ENCODE data around the gene FAT2.
"Not testable (repeated sequence)": the region's sequence is repeated elsewhere in the genome, so short reads cannot be mapped to it uniquely, and the experiment has no call there.

The FAT2 gene

DNA sequence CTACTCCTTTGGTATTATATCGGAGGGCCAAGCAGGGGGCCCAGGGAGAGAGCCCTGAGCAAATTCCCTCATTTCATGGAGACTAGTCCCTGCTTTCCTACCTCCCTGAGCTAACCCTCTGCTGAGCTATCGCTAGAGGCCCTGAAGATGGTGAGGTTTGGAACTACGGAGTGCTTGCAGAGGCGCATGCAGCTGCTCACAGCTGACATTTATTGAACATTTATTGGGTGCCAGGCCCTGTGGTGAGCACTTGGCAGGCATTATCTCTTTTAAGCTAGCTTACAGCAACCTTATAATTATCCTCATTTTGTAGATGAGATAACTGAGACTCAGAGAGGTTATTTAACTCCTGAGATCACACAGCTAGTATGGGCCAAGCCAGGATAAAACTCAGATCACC lies 9.8 kb downstream of the FAT2 start:
- DNase-seq: no peak

DNA sequence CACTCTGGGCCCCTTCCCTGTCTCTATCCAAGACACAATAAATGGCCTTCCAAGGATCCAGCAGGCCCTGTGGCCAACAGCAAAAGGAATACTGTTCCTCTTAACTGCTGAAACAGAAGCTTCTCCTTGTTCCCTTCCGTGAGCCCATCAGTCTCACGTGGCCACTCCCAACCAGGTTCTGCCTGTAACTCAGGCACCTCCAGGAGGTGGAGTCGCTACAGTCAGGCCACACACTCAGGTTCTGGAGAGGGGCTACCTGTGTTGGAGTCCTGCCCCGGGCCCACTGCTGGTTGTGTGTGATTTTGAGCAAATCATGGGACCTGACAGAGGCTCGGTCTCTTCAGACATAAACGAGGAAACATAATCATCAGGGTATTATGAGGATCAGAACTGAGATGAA lies 10.3 kb downstream of the FAT2 start:
- DNase-seq: no peak

DNA sequence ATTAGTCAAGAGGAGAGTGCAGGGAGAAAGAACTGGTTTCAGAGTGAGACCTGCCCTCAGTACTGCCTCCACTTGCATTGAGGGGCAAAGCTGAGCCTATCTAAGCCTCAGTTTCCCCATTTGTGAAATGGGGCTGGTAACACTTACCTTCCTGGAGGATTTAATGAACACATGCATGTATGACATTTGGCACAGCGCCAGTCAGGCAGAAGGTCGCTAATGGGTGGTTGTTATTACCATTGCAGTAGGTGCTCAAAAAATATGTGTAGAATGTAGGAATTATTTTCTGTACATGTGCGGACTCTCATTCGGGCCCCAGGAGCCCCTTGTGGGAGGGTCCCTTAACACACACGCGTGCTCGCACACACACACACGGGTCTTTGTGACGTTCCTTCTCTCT lies 10.9 kb downstream of the FAT2 start:
- no peak for DNase-seq

DNA sequence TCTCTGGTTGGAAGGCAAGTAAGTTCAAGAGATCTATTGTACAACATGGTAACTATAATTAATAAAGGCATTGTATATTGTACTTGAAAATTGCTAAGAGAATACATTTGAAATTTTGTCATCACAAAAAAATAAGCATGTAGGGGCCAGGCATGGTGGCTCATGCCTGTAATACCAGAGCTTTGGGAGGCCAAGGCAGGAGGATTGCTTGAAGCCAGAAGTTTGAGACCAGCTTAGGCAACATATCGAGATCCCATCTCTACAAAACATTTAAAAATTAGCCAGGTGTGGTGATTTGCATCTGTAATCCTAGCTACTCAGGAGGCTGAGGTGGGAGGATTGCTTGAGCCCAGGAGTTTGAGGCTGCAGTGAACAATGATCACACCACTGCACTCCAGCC lies 12.0 kb downstream of the FAT2 start:
- DNase-seq: not testable (repeated sequence)

DNA sequence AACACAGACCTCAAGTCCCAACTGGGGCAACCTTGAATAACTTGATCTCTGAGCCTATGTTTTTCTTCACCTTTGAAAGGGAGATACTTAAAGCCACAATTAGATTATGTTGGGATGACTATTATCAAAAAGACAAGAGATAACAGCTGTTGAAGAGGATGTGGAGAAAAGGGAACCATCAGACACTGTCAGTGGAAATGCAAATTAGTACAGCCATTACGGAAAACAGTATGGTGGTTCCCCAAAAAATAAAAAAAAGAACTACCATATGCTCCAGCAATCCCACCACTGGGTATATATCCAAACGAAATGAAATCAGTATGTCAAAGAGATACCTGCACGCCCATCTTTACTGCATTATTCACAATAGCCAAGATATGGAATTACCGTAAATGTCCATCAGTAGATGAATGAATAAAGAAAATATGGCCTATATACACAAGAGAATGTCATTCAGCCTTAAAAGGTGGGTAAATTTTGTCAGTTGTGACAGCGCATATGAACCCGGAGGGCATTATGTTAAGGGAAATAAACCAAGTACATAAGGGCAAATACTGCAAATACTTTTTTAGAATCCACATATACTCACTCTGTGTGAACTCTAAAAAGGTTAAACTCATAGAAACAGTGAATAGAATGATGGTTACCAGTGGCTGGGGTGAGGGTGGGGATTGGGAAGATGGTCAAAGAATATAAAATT lies 12.7 kb downstream of the FAT2 start:
- DNase-seq: peak; percentile 18

DNA sequence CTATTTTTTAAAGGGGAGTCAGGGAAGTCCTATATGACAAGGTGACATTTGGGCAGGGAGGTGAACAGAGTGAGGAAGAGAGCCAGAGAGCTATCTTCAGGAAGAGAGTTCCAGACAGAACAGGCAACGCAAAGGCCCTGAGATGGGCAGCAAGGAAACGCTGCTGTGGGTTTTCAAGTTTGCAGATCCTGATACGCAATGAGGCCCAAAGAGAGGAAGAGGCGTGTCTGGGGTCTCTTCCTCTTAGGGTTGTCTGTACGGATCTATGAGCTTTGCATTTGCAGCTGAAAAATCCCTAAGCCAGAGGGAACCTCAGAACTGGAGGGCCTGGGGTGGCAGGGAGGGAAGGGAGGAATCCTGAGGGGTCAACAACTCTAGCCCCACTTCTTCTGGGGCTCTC lies 13.6 kb downstream of the FAT2 start:
- peak; percentile 76 for DNase-seq

DNA sequence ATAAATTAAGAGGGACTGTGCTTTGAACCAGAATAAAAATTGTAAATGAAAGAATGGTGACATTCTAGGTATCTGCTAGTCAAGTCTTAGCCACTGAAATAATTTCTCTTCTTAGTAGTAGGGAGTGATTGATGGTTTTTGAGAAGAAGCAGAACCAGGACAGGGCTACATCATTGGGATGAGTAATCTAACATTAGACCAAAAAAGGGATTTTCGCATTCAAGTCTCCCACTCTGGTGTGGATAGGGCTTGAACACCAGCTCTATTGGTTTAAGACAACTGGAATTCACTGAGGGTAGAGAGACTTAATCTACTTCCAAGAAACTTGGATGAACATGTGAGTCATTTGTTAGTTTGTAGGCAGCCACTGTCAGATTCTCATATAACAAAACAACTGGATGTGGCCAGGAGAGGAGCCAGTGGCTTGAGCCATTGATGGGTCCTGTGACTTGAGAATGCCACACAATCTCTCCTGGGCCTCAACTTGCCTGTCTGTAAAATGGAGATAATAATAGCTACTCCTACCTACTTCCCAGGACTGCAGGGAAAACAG lies 16.6 kb downstream of the FAT2 start:
- DNase-seq: no peak

DNA sequence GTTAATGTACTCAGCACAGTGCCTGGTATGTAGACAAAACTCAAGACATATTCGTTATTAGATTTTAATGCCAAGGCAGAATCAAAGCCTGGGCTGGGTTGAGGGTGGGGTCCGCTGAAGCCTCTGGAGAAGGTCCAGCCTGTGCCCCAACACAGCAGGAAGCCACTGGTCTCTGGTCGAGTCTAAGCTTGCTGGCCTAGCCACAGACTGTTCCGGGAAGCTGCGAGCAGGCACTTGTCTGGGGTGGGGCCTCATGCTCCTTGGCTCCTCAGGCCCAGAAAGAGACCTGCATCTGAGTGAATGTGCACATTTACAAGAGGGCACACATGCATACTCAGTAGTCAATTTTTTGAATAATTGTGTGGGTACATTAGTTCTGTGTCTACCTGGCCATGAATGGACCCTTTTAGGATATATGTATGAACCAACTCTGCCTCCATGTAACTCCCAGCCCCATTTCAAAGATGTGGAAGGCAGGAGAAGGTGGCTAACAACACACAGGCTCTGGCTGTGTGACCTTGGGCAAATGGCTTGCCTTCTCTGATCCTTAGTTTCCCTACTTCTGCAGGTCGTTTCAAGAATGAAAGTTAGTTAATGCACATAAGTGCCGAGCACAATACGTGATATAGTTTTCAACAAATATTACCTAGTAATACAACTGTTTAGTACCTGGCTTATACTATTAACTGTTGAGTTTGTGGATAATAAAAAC lies 18.3 kb downstream of the FAT2 start:
- DNase-seq: no peak

DNA sequence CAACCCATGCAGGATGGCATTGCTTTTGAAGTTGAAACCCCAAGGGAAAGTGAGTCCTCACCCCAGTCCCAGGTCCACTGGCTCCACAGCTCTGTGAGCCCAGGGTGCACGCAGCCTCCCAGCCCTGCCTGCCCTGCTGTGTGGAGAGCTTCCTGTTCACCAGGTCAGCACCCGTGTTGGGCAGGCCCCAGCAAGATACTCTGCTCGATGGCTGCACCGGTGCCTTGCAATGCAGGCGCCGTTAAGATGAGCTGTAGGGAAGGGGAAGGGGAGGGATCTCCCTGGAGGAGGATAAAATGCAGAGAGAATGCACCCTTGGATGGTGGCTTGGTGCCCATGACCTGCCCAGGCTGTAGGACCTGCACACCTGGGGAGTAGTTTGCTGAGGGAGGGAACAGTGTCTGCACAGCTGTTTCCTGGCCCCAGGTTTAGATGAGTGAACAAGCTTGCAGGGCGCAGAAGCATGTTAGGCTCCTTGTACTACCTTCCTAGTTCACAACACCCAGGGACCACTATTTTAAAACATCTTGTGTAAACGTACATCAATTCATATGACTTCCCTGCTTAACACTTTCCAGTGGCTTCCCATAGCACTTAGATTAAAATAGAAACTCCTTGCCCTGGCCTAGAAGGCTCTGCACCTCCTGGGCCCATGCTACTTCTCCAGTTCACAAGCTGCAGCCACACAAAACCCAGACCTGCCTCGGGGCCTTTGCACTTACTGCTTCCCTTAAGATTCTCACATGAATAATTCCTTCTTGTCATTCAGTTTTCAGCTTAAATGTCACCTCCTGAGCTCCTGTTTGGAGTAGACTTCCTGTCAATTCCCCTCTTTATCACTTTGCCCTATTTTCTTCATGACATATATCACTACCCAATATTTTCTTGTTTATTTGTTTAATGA lies 19.6 kb downstream of the FAT2 start:
- no peak for DNase-seq

DNA sequence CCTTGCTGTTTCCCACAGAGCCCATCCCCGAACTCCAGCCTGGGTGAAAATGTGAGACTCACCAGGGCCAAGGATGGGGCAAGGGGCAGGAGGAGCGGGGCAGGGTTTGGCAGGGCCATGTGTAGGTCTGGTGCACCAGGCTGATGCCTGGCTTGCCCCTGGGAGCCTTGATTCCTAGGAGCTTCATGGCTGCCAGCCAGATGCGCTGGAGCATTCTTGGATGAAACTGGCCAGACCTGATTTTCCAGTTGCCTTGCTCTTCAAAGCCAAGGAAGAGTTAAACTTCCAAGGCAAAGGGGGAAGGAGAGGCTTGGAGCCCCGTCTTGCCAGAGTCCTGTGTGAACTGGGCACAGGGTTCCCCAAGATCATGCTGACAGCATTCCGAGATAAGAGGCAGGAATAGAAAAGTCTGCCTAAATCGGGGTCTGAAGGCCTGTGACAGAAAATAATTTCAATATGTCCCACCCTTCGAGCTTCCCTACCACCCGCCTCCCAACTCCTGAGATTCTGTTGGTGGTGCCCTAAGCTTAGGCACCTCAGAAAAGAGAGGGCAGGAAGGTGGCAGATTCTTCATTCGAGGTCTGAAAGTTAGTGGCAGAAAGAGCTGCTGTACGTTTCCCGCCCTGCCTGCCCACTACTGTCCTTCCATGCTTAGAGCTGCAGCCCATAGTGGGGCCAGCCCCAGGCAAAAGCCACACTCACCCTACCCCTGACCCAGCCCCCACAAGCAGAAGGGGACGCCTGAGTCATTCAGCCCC lies 20.4 kb downstream of the FAT2 start:
- no peak for DNase-seq

DNA sequence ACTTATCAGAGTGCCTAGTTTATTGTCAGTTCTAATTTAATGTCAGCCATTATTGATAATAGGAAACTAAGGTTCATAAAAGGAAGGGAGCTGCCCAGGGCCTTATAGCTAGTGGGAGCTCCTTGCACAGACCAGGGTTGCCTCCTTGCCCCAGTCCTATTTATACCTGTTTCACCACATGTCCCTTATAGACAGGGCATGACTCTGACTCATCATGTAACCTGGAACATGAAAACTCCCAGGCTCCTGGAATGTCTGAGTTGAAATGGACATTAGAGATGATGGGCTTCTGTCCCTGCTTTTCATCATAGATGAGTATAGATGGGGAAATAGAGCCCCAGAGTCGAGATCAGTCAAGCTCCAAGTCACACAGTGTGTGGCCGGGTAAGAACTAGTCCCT lies 21.1 kb downstream of the FAT2 start:
- DNase-seq: no peak

DNA sequence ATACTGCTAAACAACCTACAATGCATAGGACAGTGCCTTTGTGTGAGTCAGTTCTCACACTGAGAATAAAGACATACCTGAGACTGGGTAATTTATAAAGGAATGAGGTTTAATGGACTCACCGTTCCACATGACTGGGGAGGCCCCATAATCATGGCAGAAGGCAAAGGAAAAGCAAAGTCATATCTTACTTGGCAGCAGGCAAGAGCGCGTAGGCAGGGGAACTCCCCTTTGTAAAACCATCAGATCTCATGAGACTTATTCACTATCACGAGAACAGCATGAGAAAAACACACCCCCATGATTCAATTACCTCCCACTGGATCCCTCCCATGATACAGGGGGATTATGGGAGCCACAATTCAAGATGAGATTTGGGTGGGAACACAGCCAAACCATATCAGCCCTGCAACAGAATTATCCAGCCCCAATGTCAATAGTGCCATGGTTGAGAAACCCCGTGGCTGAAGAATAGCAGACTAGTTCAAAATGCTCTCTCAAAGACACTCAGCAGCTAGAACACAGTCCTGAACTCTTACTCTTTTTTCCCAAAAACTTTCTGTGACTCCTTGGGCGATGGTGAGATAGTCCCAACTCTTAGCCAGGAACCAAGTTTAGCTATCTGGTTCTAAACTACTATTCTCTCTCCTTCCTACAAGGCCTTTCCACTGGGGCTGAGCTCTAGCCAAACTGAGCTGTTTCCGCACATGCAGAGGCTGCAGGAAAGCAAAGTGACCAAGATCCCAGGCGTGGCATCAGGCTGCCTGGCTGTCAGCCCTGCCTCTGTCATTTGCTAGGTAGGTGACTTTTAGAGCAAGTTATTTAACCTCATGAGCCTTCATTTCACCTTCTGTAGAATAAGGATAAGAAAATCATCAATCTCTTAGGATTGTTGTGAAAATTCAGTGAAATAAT lies 21.7 kb downstream of the FAT2 start:
- DNase-seq: no peak

DNA sequence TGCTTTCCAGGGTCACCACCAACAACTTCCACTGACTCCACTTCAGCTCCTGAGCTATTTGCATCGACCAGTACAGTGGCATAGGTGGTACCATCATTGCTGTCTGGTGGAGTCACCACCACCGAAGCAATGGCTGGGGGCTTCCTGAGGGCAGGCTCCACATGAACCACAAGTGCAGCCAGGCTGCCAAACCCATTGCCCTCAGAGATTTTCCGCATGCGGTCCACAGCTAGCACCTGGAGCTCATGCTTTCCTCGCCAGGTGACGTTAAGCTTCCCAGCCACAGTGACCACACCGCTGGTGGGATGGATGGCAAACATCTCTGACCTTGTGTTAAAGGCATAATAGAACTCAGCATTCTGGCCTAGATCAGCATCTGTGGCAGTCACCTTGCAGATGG lies 23.1 kb downstream of the FAT2 start:
- no peak for DNase-seq

DNA sequence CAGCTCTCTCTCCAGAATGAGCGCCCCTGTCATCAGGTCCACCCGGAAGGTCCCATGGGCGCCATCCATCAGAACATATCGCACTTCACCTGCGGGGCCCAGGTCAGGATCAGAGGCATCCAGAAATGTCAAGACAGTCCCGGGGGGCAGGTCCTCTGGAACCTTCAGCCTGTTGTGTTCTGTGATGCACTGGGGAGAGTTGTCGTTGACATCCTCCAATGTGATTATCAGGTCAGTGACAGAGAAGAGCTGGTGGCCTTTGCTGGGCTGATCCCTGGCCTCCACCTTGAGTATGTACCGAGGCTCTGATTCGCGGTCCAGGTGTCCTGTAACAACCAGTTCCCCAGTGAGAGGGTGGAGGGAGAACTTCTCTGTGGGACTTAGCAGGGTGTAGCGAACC lies 25.2 kb downstream of the FAT2 start:
- no peak for DNase-seq

DNA sequence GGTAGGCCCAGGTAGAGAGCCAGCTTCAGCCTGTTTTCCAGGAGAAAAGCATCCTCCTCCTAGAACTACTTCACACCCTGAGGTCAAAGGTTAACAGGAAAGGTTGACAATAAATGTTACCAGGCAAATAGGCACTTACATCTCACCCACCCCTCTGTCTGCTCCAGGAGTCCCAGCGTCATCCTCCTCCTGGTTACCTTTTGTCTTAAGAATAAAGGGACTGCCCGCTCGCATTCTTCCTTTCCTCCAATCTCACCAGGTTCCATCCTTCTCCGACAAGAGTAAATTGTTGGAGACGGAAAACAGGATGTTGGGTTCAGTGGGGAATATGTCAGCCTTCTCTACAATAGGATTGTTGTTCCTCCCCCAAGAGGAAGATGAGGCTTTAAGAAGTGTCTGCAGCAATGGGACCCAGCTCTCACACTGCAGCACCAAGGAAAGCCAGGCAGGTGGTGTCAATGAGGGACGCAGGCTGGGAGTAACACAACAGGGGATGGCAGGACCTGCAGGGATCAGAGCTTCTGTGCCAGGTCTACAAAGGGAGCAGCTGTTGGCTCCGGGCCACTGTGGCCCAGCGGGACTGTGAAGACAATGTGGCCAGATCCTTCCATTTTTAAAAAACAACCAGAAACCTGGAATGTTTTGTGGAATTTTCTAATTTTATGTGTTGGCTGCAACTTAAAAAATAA lies 29.0 kb downstream of the FAT2 start:
- no peak for DNase-seq

DNA sequence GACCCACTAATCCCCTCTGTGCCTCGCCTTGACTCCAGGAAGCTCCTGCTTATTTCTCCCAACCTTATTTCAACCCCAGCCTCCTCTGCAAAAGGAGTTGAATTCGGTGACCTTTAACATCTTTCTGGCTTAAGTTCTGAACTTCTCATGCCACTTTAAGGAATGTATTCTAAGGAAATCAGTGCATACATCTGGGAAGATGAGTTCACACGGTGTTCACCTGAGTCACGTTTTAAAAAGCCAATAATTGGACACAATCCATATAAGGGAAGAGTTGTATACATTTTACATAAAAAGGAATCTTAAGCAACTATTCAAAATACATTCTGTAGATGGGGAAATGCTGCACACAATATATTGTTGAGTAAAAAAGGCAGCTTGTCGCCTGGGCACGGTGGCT lies 33.2 kb downstream of the FAT2 start:
- no peak for DNase-seq

DNA sequence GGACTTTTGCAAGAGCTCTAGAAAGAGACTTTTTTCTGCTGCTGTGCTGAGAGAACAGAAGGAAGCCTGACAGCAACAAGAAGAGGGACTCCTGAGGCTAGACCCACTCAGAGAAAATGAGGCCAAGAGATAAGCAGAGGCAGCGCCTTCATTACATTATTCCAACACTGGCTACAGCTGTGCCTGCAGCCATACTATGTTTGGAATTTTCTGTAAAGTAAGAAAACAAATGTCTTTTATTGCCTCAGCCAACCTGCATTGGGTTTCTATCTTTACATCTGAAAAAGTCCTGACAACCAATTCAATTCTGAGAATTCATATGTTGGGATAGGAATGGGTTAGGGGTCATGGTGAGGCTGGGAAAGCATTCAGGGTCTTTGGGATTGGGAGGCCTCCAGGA lies 33.7 kb downstream of the FAT2 start:
- DNase-seq: no peak

DNA sequence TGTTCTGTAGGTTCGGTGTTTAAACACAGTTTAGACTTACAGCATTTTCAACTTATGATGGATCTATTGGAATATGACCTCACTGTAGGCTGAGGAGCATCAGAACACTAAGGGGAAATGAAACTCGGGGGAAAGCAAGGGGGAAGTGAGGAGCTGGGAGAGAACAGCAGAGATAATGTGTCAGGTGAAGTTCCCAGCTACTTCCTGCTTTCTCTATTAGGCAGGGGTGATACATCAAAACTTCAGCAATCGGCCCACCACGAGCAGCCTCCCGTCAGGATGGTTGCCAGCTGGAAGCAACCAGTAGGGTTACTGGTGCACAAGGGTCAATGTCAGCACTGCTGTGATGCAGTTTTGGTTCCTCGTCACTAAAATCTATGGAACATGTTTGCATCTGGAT lies 34.3 kb downstream of the FAT2 start:
- peak; percentile 93 for DNase-seq

DNA sequence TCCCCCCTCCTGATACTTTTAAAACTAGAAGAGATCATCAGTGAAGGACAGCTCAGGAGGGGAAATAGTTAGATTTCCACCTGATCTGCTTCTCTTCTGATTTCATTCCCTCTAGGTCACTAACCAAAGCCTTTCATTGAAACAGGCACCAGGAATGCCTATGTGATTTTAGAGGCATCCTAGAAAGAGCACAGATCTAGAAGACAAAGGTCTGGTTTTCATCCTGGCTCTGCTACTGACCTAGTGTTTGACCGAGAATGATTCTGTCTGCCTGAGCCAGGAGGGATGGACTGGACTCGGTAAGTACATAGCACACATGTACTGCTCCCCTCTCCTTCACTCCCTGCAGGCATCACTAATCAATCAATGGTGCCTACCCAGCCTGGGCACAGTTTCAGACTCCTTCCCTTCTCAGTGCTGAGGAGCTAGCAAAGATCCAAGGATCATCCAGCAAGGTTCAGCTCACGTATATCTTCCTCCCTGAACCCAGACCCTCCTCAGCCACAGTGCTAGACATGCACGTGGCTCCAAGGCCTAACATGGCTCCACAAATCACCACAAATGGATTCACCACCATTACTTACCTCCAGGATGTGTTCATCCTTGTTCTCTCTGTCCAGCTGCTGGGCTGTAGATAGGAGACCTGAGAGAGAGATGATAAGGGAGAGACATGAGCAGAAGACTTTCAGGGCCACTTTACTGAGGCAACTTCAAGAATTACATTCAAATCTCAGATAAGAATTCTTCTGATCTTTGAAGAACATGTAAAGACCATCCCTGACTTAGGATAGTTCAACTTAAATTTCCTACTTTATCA lies 35.2 kb downstream of the FAT2 start:
- DNase-seq: no peak

DNA sequence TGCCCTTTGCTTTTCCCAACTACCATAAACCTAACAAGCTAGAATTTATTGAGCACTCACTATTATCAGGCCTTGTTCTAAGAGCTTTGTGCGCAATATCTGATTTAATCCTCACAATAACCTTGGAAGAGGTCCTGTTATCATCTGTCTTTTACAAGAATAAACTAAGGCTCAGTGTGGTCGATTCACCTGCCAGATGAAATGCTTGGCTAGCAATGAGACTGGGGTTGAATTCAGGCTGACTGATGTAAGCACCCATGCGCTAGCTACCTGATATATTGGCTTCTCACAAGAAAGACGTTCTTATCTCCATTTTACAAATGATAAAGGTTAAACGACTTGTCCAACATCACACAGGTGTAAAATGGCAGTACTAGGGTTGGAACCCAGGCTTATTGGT lies 37.4 kb downstream of the FAT2 start:
- no peak for DNase-seq

Data from MV-4-11 (cell line).